Measurements from ENCODE around the gene LRRC4B.

DNA sequence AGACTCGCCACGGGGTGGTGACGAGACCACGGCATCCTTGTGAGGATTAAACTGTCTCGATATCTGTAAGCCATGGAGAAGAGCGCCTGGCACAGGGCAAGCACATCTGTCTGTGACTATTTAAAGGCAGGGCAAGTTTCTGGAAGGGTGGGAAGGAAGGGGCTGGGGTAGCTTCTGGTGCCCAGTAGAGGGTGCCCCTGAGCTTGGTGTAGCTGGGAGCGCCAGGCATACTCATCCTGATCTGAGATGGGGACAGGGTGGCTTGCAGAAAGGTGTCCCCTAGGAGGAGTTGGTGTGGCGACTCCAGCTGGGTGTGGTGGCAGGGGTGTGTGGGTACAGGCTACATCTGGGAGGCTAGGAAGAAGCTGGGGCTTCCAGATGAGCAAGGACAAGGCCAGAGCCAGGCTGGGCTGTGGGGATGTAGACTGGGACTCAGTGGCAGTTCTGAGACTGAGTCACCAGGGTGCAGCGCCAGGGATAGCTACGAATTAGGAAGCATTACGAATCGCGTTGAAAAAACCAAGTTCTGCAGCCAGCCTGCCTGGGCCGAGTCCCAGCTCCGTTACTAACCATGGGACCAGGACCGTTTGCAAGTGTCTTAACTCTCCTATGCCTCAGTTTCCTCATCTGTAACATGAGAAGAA, 31.5 kb downstream of the LRRC4B start:
- TF ChIP-seq, protein P1, sequence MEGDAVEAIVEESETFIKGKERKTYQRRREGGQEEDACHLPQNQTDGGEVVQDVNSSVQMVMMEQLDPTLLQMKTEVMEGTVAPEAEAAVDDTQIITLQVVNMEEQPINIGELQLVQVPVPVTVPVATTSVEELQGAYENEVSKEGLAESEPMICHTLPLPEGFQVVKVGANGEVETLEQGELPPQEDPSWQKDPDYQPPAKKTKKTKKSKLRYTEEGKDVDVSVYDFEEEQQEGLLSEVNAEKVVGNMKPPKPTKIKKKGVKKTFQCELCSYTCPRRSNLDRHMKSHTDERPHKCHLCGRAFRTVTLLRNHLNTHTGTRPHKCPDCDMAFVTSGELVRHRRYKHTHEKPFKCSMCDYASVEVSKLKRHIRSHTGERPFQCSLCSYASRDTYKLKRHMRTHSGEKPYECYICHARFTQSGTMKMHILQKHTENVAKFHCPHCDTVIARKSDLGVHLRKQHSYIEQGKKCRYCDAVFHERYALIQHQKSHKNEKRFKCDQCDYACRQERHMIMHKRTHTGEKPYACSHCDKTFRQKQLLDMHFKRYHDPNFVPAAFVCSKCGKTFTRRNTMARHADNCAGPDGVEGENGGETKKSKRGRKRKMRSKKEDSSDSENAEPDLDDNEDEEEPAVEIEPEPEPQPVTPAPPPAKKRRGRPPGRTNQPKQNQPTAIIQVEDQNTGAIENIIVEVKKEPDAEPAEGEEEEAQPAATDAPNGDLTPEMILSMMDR (IDR thresholded peaks at IDR 0.05 in 4 of 5, conservative IDR thresholded peaks at IDR 0.05 in 1 of 5) = no peak
- no peak for TF ChIP-seq POLR2A (IDR thresholded peaks at IDR 0.05)

Data from gastrocnemius medialis (tissue), 4 donors.